ENCODE data around the gene XK. TPM values are rescaled to one million over a fixed set of nuclear protein-coding genes. Genes with fewer than 3 reads are reported as not detected.

The XK gene
- total and polyA plus RNA-seq, 9 of the 15 experiments (the other 6 are each of a cell fraction or from before 2014, with no cell fraction given): 4.0 to 21.6 (median 11.6) TPM

DNA sequence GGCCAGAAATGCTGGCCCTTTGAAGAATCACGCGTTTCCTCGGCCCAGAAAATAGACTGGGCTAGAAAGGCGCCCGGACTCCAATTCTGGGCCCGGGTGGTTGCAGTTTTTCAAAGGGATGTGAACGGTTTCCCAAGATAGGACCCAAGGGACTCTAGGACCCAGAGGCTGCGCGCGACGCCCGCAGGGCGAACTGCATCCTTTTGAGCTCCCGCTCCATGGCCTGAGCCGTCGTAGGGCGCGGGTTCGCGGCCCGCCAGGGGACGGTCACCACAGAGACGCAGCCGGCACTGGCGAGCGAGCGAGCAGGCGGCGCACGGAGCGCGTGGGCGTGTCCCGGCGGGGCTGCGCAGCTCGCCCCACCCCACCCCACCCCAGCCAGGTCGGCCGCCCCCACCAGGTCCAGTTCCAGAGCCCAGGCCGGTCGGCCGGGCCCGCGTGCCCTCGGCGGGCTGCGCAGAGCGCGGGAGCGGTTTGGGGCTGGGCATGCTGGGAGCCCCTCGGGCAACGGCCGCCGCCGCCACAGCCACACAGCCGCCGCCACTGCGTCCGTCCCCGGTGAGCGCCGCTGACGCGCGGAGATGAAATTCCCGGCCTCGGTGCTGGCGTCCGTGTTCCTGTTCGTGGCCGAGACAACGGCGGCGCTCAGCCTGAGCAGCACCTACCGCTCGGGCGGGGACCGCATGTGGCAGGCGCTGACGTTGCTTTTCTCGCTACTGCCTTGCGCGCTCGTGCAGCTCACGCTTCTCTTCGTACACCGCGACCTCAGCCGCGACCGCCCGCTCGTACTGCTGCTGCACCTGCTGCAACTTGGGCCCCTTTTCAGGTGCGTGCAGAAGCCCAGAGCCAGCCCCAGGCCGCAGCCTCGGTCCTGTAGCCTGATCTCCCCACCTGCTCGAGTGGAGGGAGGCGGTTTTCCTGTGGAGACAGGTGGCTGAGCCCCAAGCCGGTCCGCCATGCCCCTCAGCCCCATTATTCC is at the start of gene XK (continued):
- TF ChIP-seq, protein P1, sequence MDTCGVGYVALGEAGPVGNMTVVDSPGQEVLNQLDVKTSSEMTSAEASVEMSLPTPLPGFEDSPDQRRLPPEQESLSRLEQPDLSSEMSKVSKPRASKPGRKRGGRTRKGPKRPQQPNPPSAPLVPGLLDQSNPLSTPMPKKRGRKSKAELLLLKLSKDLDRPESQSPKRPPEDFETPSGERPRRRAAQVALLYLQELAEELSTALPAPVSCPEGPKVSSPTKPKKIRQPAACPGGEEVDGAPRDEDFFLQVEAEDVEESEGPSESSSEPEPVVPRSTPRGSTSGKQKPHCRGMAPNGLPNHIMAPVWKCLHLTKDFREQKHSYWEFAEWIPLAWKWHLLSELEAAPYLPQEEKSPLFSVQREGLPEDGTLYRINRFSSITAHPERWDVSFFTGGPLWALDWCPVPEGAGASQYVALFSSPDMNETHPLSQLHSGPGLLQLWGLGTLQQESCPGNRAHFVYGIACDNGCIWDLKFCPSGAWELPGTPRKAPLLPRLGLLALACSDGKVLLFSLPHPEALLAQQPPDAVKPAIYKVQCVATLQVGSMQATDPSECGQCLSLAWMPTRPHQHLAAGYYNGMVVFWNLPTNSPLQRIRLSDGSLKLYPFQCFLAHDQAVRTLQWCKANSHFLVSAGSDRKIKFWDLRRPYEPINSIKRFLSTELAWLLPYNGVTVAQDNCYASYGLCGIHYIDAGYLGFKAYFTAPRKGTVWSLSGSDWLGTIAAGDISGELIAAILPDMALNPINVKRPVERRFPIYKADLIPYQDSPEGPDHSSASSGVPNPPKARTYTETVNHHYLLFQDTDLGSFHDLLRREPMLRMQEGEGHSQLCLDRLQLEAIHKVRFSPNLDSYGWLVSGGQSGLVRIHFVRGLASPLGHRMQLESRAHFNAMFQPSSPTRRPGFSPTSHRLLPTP (IDR thresholded peaks at IDR 0.05; ENCODE audit: borderline replicate concordance, extremely low read depth, insufficient read length): peak; percentile 78
- no peak for TF ChIP-seq RUNX1 (IDR thresholded peaks at IDR 0.05; ENCODE audit: low read depth)
- TF ChIP-seq SLC30A9 (CRISPR knock-in tag; IDR thresholded peaks at IDR 0.05): no peak
- TF ChIP-seq PPARD (CRISPR knock-in tag; IDR thresholded peaks at IDR 0.05): no peak
- TF ChIP-seq TBP (optimal IDR thresholded peaks at IDR 0.05; ENCODE audit: low read depth, low read length): peak; percentile 7
- no peak; the same call in 1 of the 2 replicates for TF ChIP-seq ZBTB7A (IDR thresholded peaks at IDR 0.05; ENCODE audit: borderline replicate concordance, control insufficient read depth, low read depth, low read length)
- TF ChIP-seq YY1 (IDR thresholded peaks at IDR 0.05; ENCODE audit: borderline replicate concordance in 1 of 3, control insufficient read depth in 1 of 3, extremely low read depth in 1 of 3, insufficient read depth in 3 of 3, insufficient read length in 1 of 3, insufficient replicate concordance in 2 of 3, low read depth in 1 of 3, low read length in 2 of 3): peak in 2 of 3 experiments; percentile 4 to 22
- TF ChIP-seq, protein P2, sequence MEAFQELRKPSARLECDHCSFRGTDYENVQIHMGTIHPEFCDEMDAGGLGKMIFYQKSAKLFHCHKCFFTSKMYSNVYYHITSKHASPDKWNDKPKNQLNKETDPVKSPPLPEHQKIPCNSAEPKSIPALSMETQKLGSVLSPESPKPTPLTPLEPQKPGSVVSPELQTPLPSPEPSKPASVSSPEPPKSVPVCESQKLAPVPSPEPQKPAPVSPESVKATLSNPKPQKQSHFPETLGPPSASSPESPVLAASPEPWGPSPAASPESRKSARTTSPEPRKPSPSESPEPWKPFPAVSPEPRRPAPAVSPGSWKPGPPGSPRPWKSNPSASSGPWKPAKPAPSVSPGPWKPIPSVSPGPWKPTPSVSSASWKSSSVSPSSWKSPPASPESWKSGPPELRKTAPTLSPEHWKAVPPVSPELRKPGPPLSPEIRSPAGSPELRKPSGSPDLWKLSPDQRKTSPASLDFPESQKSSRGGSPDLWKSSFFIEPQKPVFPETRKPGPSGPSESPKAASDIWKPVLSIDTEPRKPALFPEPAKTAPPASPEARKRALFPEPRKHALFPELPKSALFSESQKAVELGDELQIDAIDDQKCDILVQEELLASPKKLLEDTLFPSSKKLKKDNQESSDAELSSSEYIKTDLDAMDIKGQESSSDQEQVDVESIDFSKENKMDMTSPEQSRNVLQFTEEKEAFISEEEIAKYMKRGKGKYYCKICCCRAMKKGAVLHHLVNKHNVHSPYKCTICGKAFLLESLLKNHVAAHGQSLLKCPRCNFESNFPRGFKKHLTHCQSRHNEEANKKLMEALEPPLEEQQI (IDR thresholded peaks at IDR 0.05): 0 out of 2 replicates have a peak, but pooled peaks have one; percentile 31
- no peak for TF ChIP-seq DACH1 (IDR thresholded peaks at IDR 0.05; ENCODE audit: partially characterized antibody)
- TF ChIP-seq, protein P3, sequence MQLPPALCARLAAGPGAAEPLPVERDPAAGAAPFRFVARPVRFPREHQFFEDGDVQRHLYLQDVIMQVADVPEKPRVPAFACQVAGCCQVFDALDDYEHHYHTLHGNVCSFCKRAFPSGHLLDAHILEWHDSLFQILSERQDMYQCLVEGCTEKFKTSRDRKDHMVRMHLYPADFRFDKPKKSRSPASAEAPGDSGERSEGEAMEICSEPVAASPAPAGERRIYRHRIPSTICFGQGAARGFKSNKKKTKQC (CRISPR knock-in tag; IDR thresholded peaks at IDR 0.05): peak; percentile 72
- TF ChIP-seq, protein P4, sequence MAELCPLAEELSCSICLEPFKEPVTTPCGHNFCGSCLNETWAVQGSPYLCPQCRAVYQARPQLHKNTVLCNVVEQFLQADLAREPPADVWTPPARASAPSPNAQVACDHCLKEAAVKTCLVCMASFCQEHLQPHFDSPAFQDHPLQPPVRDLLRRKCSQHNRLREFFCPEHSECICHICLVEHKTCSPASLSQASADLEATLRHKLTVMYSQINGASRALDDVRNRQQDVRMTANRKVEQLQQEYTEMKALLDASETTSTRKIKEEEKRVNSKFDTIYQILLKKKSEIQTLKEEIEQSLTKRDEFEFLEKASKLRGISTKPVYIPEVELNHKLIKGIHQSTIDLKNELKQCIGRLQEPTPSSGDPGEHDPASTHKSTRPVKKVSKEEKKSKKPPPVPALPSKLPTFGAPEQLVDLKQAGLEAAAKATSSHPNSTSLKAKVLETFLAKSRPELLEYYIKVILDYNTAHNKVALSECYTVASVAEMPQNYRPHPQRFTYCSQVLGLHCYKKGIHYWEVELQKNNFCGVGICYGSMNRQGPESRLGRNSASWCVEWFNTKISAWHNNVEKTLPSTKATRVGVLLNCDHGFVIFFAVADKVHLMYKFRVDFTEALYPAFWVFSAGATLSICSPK (IDR thresholded peaks at IDR 0.05; ENCODE audit: borderline replicate concordance): no peak
- peak; percentile 87 for TF ChIP-seq ZNF232 (CRISPR knock-in tag; IDR thresholded peaks at IDR 0.05)
- TF ChIP-seq ZZZ3 (IDR thresholded peaks at IDR 0.05): no peak
- no peak for TF ChIP-seq ZNF77 (CRISPR knock-in tag; IDR thresholded peaks at IDR 0.05)
- TF ChIP-seq XRCC3 (IDR thresholded peaks at IDR 0.05): no peak
- no peak for TF ChIP-seq MBD2 (IDR thresholded peaks at IDR 0.05; ENCODE audit: borderline replicate concordance, low read depth)
- TF ChIP-seq MTA1 (IDR thresholded peaks at IDR 0.05; ENCODE audit: borderline replicate concordance): no peak
- no peak for TF ChIP-seq ZNF212 (CRISPR knock-in tag; IDR thresholded peaks at IDR 0.05)
- no peak for TF ChIP-seq TAF9B (IDR thresholded peaks at IDR 0.05; ENCODE audit: partially characterized antibody)

Data from K562 (cell line).